Esophagus muscularis mucosa (tissue), 4 donors: ENCODE results near the gene IL18R1. TPM values are rescaled to one million over a fixed set of nuclear protein-coding genes. Genes with fewer than 3 reads are reported as not detected.

Experiments
- DNase-seq: peaks from one replicate; pipeline ENCODE4 v3.0.0-alpha.2; 2017; ENCODE audit errors: extremely low spot score
- H3K27ac ChIP-seq, 4 donors: fragments of 200-600 bp; sonication (generic); replicated peaks in 1 of 4; 1 replicate in 3 of 4; 2 replicates in 1 of 4; pipeline ENCODE4 v1.5.1; 2016 to 2019; ENCODE audit warnings: mild to moderate bottlenecking in 1 of 4
- H3K27me3 ChIP-seq, 4 donors: fragments of 200-600 bp; sonication (generic); one replicate each; pipeline versions ENCODE4 v1.5.1 to v1.6.0; 2016 to 2019
- H3K36me3 ChIP-seq, 4 donors: fragments of 200-600 bp; sonication (generic); one replicate each; pipeline ENCODE4 v1.5.1; 2016 to 2019
- H3K4me1 ChIP-seq, 4 donors: fragments of 200-600 bp; sonication (generic); one replicate each; pipeline ENCODE4 v1.5.1; 2016 to 2019
- H3K4me3 ChIP-seq, 4 donors: fragments of 200-600 bp; sonication (generic); 1 replicate in 2 of 4; 2 replicates in 2 of 4; pipeline ENCODE4 v1.5.1; 2016 to 2019; ENCODE audit warnings: mild to moderate bottlenecking in 4 of 4, moderate library complexity in 1 of 4
- H3K9me3 ChIP-seq, 4 donors: fragments of 200-600 bp; sonication (generic); 1 replicate in 3 of 4; 2 replicates in 1 of 4; pipeline ENCODE4 v1.5.1; 2016 to 2019
- CTCF ChIP-seq, 3 experiments: fragments of 200-600 bp in 2 of 3; fragments of 450-650 bp in 1 of 3; sonication (generic) in 2 of 3; IDR thresholded peaks; one replicate each; pipeline ENCODE4 v1.5.1; 2017 to 2019; ENCODE audit warnings: antibody characterized with exemption in 3 of 3, mild to moderate bottlenecking in 2 of 3, moderate library complexity in 1 of 3
- EP300 ChIP-seq: sonication (generic); formaldehyde crosslinking; IDR thresholded peaks from one replicate; pipeline ENCODE4 v1.6.1; 2017; ENCODE audit warnings: antibody characterized with exemption
- POLR2A ChIP-seq: fragments of 450-650 bp; IDR thresholded peaks from one replicate; pipeline ENCODE4 v1.6.1; 2017; ENCODE audit warnings: antibody characterized with exemption, moderate library complexity, mild to moderate bottlenecking, low read depth
- POLR2AphosphoS5 ChIP-seq, 2 donors: sonication (generic); formaldehyde crosslinking; IDR thresholded peaks; one replicate each; pipeline ENCODE4 v1.6.1; 2017; ENCODE audit warnings: antibody characterized with exemption in 2 of 2
- whole genome bisulfite sequencing: methylation state at CpG from one replicate; pipeline ENCODE4 v1.1.5; 2018; 5-methylcytosine and 5-hydroxymethylcytosine counted together
- intact Hi-C: fragments of 100-400 bp; cut with DNase I; formaldehyde crosslinking; loops from one replicate; pipeline ENCODE4 v1.15.1; 2023
- total RNA-seq, 4 donors: library from RNA; depleted of rRNA; stranded (reverse); fragments of >200 nt; gene quantifications; one replicate each; pipeline versions ENCODE4 v1.1.0 to v1.2.1, GENCODE V29; 2016

IL18R1 gene
- total RNA-seq, 4 donors from 2014 or later = 2.8 to 11.8 (median 5.2) TPM

- H3K27me3 ChIP-seq = no peaks in the 10 kb centered on the region
- TF ChIP-seq CTCF (IDR thresholded peaks at IDR 0.05) (no peak), POLR2AphosphoS5 (IDR thresholded peaks at IDR 0.05) (no peak), EP300 (no peak), POLR2A (no peak)
- H3K9me3 ChIP-seq = peaks cover 0 to 22% (median 13%) of the 10 kb centered on the region in 4 donors
- WGBS = 75% methylated on average over 3 of the region's 3 CpGs
- no peak overlapping the region for H3K27ac ChIP-seq
- H3K36me3 ChIP-seq = peaks cover 0 to 9% (median 0%) of the 10 kb centered on the region in 4 donors
- no peak overlapping the region for H3K4me3 ChIP-seq
- peak; percentile 75 for DNase-seq
- intact Hi-C loops = no loop called here
- H3K4me1 ChIP-seq = no peaks in the 10 kb centered on the region
Observed at GRCh38 chr2:102386867-102387541, 31.4 kb downstream of the IL18R1 start.

- H3K9me3 ChIP-seq = peaks cover 0 to 18% (median 10%) of the 10 kb centered on the region in 4 donors
- peak; percentile 78 for DNase-seq
- intact Hi-C loops = no loop called here
- H3K4me3 ChIP-seq = no peak overlapping the region
- peaks cover 0 to 9% (median 0%) of the 10 kb centered on the region in 4 donors for H3K36me3 ChIP-seq
- no peaks in the 10 kb centered on the region for H3K27me3 ChIP-seq
- WGBS = 90% methylated on average over 7 of the region's 7 CpGs
- no peaks in the 10 kb centered on the region for H3K4me1 ChIP-seq
- no peak overlapping the region for H3K27ac ChIP-seq
- TF ChIP-seq POLR2A (no peak), EP300 (no peak), POLR2AphosphoS5 (IDR thresholded peaks at IDR 0.05) (no peak), CTCF (IDR thresholded peaks at IDR 0.05) (no peak)
Observed at GRCh38 chr2:102387763-102388546, 32.4 kb downstream of the IL18R1 start.

GRCh38 chr2:102391565-102391964 lies 36.0 kb downstream of the IL18R1 start:
- Histone ChIP-seq H3K36me3 (no peaks in the 10 kb centered on the region), H3K9me3 (no peaks in the 10 kb centered on the region), H3K27ac (no peak overlapping the region), H3K27me3 (no peaks in the 10 kb centered on the region), H3K4me3 (no peak overlapping the region), H3K4me1 (no peaks in the 10 kb centered on the region)
- intact Hi-C loops = no loop called here
- 67% methylated on average over 2 of the region's 2 CpGs for WGBS
- TF ChIP-seq EP300 = no peak
- no peak for TF ChIP-seq CTCF (IDR thresholded peaks at IDR 0.05)
- TF ChIP-seq POLR2A = no peak
- TF ChIP-seq POLR2AphosphoS5 (IDR thresholded peaks at IDR 0.05) = no peak
- DNase-seq = no peak

GRCh38 chr2:102392096-102392495 lies 36.5 kb downstream of the IL18R1 start:
- H3K36me3 ChIP-seq = no peaks in the 10 kb centered on the region
- intact Hi-C loops = no loop called here
- no peak for DNase-seq
- H3K27ac ChIP-seq = no peak overlapping the region
- 81% methylated on average over 3 of the region's 3 CpGs for whole genome bisulfite sequencing
- H3K4me1 ChIP-seq = no peaks in the 10 kb centered on the region
- no peak for TF ChIP-seq CTCF (IDR thresholded peaks at IDR 0.05)
- no peak for TF ChIP-seq POLR2A
- no peak for TF ChIP-seq POLR2AphosphoS5 (IDR thresholded peaks at IDR 0.05)
- H3K27me3 ChIP-seq = no peaks in the 10 kb centered on the region
- H3K4me3 ChIP-seq = no peak overlapping the region
- H3K9me3 ChIP-seq = no peaks in the 10 kb centered on the region
